Measurements from ENCODE around the gene STOM. TPM values are rescaled to one million over a fixed set of nuclear protein-coding genes. Genes with fewer than 3 reads are reported as not detected.

The STOM gene
- total and polyA plus RNA-seq, 2 of the 8 experiments (the other 6 are each of a cell fraction or from before 2014, with no cell fraction given) = 25.2 to 60.4 TPM

- Histone ChIP-seq H4K5ac (ENCODE audit: insufficient read length, low read depth, low read length) (no peak overlapping the region), H4K91ac (replicated peaks; ENCODE audit: insufficient read length, low read length) (no peak overlapping the region), H3K36me3 (ENCODE audit: control insufficient read depth in 2 of 4, insufficient read depth in 4 of 4, low read length in 3 of 4) (peaks cover 0 to 4% (median 0%) of the 10 kb centered on the region in 4 experiments; a peak in 1 of 8 replicates), H4K8ac (ENCODE audit: extremely low read depth, insufficient read depth, low read length) (no peak overlapping the region), H2BK15ac (ENCODE audit: low read length) (no peak overlapping the region), H3K18ac (ENCODE audit: extremely low read depth, low read length) (no peak overlapping the region), H3K23me2 (ENCODE audit: low read depth, low read length) (no peaks in the 10 kb centered on the region; the same call in 1 of the 2 replicates), H4K20me1 (replicated peaks in 1 of 2; ENCODE audit: control insufficient read depth in 1 of 2, insufficient read depth in 2 of 2, low read length in 2 of 2) (no peaks in the 10 kb centered on the region), H3K4me1 (replicated peaks in 1 of 4; ENCODE audit: control insufficient read depth in 3 of 4, insufficient read depth in 4 of 4, low read length in 3 of 4) (peaks cover 0 to 2% (median 2%) of the 10 kb centered on the region in 4 experiments; a peak in 3 of 7 replicates), H2BK120ac (replicated peaks; ENCODE audit: low read depth, low read length) (no peak overlapping the region), H3K4me2 (ENCODE audit: insufficient read depth in 1 of 2, low read depth in 2 of 2, low read length in 2 of 2) (no peak overlapping the region), H2AK5ac (ENCODE audit: low read depth, low read length) (no peak overlapping the region), H3K79me1 (ENCODE audit: low read depth, low read length) (no peaks in the 10 kb centered on the region), H3K4ac (replicated peaks; ENCODE audit: insufficient read length, low read depth, low read length) (no peak overlapping the region), H3K79me2 (ENCODE audit: control insufficient read depth in 1 of 2, insufficient read depth in 2 of 2, low read length in 2 of 2) (no peaks in the 10 kb centered on the region), H3K14ac (ENCODE audit: insufficient read length) (no peak overlapping the region), H3K9me3 (ENCODE audit: insufficient read depth in 2 of 2, low read depth in 1 of 2, low read length in 1 of 2) (no peaks in the 10 kb centered on the region), H3K27me3 (replicated peaks in 1 of 4; ENCODE audit: control insufficient read depth in 3 of 4, extremely low read depth in 1 of 4, insufficient read depth in 3 of 4, low read length in 3 of 4) (no peaks in the 10 kb centered on the region), H2BK5ac (ENCODE audit: low read depth, low read length) (no peak overlapping the region), H2AFZ (ENCODE audit: low read length) (no peak overlapping the region), H3K56ac (replicated peaks; ENCODE audit: insufficient read length, low read depth, low read length) (no peak overlapping the region), H3K23ac (ENCODE audit: insufficient read length) (no peak overlapping the region), H3K4me3 (ENCODE audit: extremely low read depth in 1 of 4, insufficient read depth in 2 of 4, low read depth in 3 of 4, low read length in 4 of 4) (no peak overlapping the region), H2BK20ac (ENCODE audit: low read length) (no peak overlapping the region), H2BK12ac (ENCODE audit: low read depth, low read length) (no peak overlapping the region), H3K27ac (ENCODE audit: low read depth, low read length) (no peak overlapping the region), H3K9ac (replicated peaks in 1 of 4; ENCODE audit: extremely low read depth in 1 of 4, low read depth in 3 of 4, low read length in 3 of 4) (no peak overlapping the region)
- 79% methylated on average over 1 of the region's 1 CpG; no CpG with 5 or more reads in 1 of the 2 experiments for WGBS, 2 experiments (ENCODE audit: extremely low coverage in 1 of 2, insufficient coverage in 1 of 2, insufficient read length in 1 of 2, insufficient replicate concordance in 2 of 2, low coverage in 1 of 2, low lambda C conversion rate in 2 of 2, missing lambda C conversion rate in 1 of 2)
- POLR2A ChIA-PET (ENCODE audit: partially characterized antibody) = no interaction called here
- FAIRE-seq (no peak), DNase-seq (ENCODE audit: low read depth in 1 of 2, low spot score in 2 of 2) (no peak)
- CTCF ChIA-PET (ENCODE audit: partially characterized antibody) = interaction anchor here (0.9 to 1.2 kb wide), 2 partner anchors 44 to 85 kb away, joined by 3 to 6 read pairs; no protein-coding TSS in a partner anchor
- no peak for TF ChIP-seq POU5F1 (IDR thresholded peaks at IDR 0.05; ENCODE audit: low read depth, low read length)
- no peak for TF ChIP-seq BACH1 (IDR thresholded peaks at IDR 0.05; ENCODE audit: low read length)
- no peak for TF ChIP-seq HDAC2 (IDR thresholded peaks at IDR 0.05; ENCODE audit: borderline replicate concordance in 1 of 2, low read depth in 2 of 2, low read length in 2 of 2)
- no peak for TF ChIP-seq NANOG (IDR thresholded peaks at IDR 0.05; ENCODE audit: insufficient read depth, low read depth, low read length, poor library complexity, severe bottlenecking)
- TF ChIP-seq SUZ12 (IDR thresholded peaks at IDR 0.05; ENCODE audit: low read length) = no peak
- TF ChIP-seq SRF (IDR thresholded peaks at IDR 0.05; ENCODE audit: low read depth, low read length) = no peak
Observed at GRCh38 chr9:121363622-121363961, 6.5 kb downstream of the STOM start.
